GM06990 (cell line): ENCODE results near the gene WDR64.

Experiments used
- DNase-seq: peaks from one replicate; pipeline ENCODE4 v3.0.0-alpha.2; 2011; ENCODE audit not compliant: insufficient read length; ENCODE audit errors: extremely low read depth
- H3K27me3 ChIP-seq: replicated peaks from 2 replicates; pipeline ENCODE4 v1.6.0; 2011; ENCODE audit warnings: low read length; ENCODE audit not compliant: control insufficient read depth, insufficient read depth
- H3K36me3 ChIP-seq: 2 replicates; pipeline ENCODE4 v1.5.1; 2011; ENCODE audit warnings: low read length; ENCODE audit not compliant: control insufficient read depth, insufficient read depth
- H3K4me3 ChIP-seq: replicated peaks from 2 replicates; pipeline ENCODE4 v1.5.1; 2011; ENCODE audit warnings: low read depth, mild to moderate bottlenecking, control low read depth, low read length
- TF ChIP-seq, protein P1 (sequence below): IDR thresholded peaks from 2 replicates; pipeline ENCODE4 v1.5.1; 2011; ENCODE audit warnings: low read length, control low read depth, mild to moderate bottlenecking, inconsistent platforms; ENCODE audit not compliant: insufficient read depth, poor library complexity, severe bottlenecking

WDR64 gene

DNA sequence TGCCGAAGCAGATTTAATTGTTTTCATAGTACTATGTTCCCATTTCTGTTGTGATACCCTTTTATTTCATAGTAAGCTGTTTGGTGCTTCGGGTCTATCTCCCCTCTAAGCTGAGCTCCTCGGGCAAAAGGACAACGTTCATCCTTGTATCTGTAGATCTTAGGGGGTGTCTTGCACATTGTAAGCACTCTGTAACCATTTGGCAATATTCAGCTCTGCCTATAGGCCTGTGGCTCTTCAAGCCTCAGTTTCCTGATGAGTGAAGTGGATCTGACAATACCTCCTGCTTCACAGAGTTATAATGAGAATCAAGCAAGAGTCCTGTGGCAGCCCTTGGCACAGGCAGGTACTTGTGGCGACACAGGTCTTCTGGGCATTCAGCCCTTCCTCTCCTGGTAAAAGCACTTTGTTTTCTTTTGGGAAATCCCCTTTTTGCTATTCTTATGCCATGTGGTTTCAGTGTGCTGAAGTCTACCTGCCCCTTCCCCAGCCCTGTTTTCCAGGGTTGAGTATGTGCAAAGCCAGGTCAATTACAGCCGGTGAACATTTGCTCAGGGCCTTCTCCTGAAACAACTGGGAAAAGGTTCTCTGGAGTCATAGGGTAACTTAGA, 187.4 kb downstream of the WDR64 start:
- TF ChIP-seq, protein P1, sequence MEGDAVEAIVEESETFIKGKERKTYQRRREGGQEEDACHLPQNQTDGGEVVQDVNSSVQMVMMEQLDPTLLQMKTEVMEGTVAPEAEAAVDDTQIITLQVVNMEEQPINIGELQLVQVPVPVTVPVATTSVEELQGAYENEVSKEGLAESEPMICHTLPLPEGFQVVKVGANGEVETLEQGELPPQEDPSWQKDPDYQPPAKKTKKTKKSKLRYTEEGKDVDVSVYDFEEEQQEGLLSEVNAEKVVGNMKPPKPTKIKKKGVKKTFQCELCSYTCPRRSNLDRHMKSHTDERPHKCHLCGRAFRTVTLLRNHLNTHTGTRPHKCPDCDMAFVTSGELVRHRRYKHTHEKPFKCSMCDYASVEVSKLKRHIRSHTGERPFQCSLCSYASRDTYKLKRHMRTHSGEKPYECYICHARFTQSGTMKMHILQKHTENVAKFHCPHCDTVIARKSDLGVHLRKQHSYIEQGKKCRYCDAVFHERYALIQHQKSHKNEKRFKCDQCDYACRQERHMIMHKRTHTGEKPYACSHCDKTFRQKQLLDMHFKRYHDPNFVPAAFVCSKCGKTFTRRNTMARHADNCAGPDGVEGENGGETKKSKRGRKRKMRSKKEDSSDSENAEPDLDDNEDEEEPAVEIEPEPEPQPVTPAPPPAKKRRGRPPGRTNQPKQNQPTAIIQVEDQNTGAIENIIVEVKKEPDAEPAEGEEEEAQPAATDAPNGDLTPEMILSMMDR: no peak
- no peak overlapping the region for H3K4me3 ChIP-seq
- H3K36me3 ChIP-seq: no peaks in the 10 kb centered on the region
- DNase-seq: no peak
- no peaks in the 10 kb centered on the region for H3K27me3 ChIP-seq

DNA sequence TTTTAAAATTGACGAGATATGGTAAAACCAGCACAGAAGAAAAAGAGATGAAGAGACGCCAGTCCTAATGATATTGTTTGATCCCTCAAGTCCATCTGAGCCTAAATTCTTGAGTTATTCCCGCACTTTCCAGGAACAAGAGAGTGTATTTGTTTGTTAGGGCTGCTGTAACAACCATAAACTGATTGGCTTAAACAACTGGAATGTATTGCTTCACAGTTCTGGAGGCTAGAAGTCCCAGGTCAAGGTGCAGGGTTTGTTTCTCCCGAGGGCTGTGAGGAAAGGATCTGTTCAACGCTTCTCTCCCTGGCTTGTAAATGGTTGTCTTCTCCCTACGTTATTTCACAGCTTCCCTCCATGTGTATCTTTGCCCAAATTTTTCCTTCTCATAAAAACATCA, 188.1 kb downstream of the WDR64 start:
- H3K4me3 ChIP-seq: no peak overlapping the region
- no peak for DNase-seq
- TF ChIP-seq, protein P1: no peak
- no peaks in the 10 kb centered on the region for H3K36me3 ChIP-seq
- H3K27me3 ChIP-seq: no peaks in the 10 kb centered on the region

DNA sequence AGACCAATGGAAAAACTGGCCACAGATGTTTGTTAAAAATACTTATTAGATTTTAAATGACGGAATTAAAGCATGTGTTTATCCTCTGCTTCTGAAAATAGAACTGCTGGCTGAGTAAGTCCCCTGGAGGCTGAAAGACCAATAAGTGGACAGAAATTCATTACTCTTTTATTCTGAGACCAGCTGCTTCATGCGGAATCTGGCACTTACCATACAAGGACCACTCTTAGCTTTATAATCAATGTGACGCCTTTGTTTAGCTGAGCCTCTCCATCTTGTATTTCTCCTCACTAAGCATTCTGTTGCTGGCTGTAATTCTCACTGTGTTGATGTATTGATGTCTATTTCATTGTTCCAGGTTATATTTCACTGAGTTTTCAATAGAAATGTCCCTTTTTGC, 189.6 kb downstream of the WDR64 start:
- Histone ChIP-seq H3K4me3 (no peak overlapping the region), H3K36me3 (no peaks in the 10 kb centered on the region), H3K27me3 (no peaks in the 10 kb centered on the region)
- no peak for DNase-seq
- TF ChIP-seq, protein P1: no peak

DNA sequence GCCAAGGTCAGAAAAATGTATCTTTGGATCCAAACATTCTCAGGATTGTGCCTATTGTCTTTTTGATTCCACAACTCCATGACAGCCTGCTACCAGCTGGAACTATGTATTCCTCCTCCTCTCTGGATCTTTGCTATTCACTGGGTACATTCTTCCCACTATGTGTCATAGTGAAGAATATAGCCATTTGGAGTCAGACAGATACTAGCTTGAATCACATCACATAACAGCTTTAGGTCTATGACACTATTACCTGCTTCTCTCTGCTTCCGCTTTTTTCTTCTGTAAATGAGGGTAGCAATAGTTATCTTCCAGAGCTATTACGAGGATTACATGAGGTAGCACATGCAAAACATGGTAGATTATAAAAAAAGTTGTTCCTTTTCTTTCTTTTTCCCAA, 190.5 kb downstream of the WDR64 start:
- Histone ChIP-seq H3K4me3 (no peak overlapping the region), H3K36me3 (no peaks in the 10 kb centered on the region), H3K27me3 (no peaks in the 10 kb centered on the region)
- no peak for DNase-seq
- TF ChIP-seq, protein P1: no peak

DNA sequence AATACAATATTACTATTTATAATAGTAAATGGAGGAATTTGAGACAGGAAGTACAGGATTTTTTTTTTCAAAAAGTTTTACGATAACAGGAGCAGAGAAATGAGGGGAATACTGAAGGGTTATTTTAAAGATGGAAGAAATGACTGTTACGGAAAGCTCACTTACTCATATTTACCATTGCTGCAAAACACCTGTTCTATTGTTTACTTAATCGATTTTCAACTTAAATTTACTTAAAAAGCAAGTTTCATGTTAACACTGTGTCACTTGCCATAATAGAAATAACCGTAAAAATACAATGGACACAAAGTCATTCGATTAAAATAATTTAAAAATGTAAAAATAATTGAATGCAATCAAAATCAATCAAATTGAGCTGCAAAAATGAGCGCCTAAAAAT, 192.5 kb downstream of the WDR64 start:
- Histone ChIP-seq H3K36me3 (no peaks in the 10 kb centered on the region), H3K4me3 (no peak overlapping the region), H3K27me3 (no peaks in the 10 kb centered on the region)
- TF ChIP-seq, protein P1: no peak
- DNase-seq: no peak

DNA sequence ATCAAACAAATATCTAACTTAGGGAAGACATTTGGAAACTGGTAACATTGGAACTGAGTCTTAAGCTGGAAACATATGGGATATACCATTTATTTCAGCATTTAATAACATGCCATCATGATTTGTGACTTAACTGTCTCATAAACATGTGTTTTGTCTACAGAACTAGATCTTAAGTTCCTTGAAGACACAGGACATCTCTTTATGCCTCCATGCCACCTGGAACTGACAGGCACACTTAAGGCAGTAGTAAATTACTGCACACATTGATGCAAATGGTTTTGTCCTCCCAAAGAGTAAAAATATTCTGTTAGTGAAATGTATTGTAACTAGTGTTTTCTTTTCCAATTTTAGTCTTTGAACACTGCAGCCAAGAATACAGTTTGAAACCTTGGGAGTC, 194.3 kb downstream of the WDR64 start:
- DNase-seq: no peak
- TF ChIP-seq, protein P1: no peak
- no peaks in the 10 kb centered on the region for H3K36me3 ChIP-seq
- no peaks in the 10 kb centered on the region for H3K27me3 ChIP-seq
- no peak overlapping the region for H3K4me3 ChIP-seq
